Measurements from ENCODE around the gene COLEC12.

The COLEC12 gene

DNA sequence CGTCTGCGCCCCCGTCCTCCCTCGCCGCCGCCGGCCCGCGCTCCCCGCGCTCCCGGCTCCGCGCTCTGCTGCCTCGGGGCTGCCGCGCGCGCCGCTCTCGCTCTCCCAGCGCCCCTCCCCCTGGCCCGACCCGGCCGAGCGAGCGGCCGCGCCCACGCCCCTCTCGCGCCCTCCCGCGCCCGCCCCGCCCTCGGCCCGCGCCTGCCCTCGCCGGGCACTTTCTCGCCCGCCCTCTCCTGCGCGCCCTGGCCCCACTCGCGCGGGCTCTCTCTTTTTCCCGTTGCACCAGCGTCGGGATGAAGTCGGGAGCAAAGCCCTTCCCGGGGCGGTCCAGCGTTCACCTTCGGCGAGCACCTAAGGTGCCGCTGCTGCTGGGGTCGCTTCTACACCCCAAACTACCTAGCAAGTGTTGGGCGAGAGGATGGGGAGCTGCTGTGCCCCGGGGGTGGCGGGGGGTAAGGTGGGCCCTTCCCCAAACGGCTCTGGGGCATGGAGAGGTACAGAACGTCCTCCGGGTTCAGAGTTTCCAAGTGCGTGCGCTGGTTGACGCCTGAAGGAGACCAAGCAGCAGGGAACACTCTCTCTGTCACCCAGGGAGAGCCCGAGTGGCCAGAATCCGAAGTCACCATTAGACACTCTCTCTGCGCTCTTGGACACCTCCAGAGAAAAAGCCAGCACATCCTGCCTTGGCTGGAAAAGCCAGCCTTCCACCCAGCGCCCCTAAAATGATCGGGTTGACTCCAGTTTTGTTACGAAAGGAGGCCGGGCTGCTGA lies at the start of gene COLEC12:
Gene COLEC12 (minus strand): TSS at position 70 of the 774 bp plus-strand sequence. CDS start 187 bp downstream, outside the sequence.
- in situ Hi-C loops (cut with MboI; ENCODE audit: low sequenced_read_pairs): no loop called here

DNA sequence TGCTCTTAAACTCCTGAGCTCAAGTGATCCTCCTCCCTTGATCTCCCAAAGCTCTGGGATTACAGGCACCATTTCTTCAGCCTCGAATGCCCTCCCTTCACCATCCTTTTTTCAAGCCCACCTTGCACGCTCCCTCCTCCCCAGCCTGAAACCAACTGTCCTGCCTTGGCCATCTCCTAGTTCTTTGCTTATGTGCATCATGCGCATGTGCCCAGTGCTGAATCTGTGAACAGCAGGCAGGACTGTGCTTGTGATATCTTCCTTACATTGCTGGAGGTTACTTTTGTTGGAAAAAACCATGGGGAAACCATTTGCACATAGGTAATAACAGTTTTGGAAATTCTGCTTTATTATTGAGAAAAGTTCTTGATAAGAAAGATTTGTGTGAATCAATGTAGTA lies 49.5 kb upstream of the COLEC12 start:
- in situ Hi-C loops (cut with MboI; ENCODE audit: low sequenced_read_pairs): no loop called here

DNA sequence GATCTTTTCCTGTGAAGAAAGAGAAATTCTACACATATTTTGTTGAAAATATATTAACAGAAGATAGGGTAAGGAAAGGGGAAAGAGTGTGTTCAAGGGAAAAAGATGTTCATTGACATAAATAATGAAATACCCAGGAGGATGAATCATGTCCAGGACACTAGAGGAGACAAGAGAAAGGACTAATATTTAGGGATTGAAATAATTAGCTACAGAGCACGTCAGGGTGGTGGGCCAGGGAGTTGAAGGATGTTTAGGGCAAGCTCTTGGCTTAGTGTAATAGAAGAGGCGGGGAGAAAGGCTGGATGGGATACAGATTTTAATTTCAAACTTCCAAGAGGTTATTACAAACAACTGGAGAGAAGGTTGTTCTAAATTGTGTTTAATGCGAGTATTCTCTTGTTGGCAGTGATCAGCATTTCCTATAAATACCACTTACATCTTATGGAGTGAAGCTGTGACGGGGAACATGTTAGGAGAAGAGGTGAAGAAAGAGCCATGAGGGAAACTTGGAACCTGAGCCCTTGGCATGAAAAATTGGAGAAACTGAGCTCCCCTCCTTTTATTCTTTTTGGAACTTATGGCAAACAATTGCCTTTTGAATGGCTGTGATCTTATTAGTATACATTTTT lies 43.1 kb upstream of the COLEC12 start:
- in situ Hi-C loops (cut with MboI; ENCODE audit: low sequenced_read_pairs): no loop called here

DNA sequence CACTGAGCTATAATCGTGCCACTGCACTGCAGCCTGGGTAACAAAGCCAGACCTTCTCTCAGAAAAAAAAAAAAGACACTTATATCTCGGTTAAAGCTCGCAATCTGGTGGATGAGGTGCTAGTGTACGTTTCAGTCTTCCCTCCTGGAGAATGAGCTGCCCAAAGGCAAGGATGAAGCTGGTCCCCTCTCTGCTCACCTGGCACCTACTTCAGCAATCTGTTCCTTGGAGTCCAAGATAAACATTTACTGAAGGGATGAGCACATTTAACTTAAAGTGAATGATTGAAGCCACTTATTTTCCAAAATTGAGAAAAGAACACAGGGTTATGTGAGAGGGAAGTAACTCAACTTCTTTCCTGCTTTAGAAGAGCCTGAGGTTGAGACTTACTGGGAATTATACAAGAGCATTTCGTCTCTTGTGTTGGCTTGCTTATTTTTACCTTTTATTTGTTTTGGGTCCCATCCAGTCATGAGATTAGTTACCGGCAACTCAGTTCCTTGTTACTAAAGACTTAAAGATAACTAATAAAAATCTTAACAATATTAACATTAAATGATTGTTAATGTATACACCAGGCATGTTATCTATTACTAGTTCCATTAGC lies 33.6 kb upstream of the COLEC12 start:
- in situ Hi-C loops (cut with MboI; ENCODE audit: low sequenced_read_pairs): no loop called here

DNA sequence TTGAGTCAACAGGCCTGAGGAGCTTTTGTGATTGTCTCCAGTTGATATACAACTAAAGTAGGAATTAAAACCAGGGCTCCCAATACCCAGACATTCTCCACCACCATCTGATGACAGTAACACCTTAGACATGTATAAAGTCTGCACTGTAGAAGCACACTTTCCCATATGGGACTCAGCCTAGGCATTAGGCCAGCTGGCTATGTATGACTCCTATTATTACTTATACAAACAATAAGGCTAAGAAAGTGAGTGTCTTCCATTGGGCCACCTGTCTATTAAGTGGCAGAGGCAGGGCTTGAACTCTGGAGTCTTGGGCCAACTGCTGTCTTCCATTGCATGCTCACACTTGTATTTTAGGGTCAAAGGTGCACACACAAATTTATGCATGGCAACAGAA lies 32.1 kb upstream of the COLEC12 start:
- in situ Hi-C loops (cut with MboI; ENCODE audit: low sequenced_read_pairs): no loop called here

DNA sequence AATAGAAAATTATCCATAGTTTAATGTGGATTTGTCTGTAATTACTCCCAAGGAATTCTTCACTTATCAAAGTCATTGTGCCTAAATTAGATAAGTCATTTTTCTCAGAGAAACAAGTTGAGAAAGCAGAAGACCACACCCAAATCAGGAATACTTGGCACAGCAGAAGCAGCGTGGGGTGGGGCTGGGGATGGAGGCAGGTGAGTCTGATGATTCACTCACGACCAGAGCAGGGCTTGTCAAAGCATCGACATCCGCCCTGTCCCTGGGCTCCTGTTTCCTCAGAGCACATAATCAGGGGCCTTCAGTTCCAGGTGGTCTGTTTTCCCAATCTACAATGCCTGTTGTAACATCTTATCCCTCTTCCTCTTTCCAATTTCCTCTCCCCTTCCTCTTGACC lies 31.5 kb upstream of the COLEC12 start:
- in situ Hi-C loops (cut with MboI; ENCODE audit: low sequenced_read_pairs): no loop called here

DNA sequence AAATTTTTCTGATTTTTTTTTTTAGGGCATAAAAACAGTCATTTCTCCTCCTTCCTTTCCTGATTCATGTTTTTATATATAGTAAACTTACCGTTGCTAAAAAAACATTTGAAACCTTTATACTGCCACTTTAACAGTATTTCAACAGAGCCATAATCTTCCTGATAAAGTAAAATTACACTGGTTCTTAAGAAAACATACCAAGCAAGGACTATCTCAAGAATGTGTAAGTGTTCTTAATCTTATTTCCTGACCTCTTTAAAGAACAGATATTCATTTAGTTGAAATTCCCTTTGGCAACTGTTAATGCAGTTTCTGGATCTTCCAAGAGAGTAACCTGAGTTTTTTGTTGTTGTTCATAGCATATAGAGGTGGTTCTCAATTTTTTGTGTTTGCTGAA lies 26.6 kb upstream of the COLEC12 start:
- in situ Hi-C loops (cut with MboI; ENCODE audit: low sequenced_read_pairs): no loop called here

DNA sequence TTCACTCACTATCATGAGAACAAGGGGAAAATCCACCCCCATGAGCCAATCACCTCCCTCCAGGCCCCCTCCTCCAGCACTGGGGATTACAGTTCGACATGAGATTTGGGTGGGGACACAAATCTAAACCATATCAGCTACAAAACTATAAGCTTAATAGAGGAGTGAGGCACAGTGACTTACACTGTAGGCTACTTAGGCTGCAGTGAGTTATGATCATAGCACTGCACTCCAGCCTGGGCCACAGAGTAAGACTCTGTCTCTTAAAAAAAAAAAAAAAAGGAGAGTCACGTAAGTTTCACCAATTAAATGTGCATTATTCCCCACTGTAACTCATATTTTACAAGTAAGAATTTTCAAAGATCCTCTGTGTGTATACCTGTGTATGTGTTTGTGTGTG lies 26.2 kb upstream of the COLEC12 start:
- in situ Hi-C loops (cut with MboI; ENCODE audit: low sequenced_read_pairs): no loop called here

DNA sequence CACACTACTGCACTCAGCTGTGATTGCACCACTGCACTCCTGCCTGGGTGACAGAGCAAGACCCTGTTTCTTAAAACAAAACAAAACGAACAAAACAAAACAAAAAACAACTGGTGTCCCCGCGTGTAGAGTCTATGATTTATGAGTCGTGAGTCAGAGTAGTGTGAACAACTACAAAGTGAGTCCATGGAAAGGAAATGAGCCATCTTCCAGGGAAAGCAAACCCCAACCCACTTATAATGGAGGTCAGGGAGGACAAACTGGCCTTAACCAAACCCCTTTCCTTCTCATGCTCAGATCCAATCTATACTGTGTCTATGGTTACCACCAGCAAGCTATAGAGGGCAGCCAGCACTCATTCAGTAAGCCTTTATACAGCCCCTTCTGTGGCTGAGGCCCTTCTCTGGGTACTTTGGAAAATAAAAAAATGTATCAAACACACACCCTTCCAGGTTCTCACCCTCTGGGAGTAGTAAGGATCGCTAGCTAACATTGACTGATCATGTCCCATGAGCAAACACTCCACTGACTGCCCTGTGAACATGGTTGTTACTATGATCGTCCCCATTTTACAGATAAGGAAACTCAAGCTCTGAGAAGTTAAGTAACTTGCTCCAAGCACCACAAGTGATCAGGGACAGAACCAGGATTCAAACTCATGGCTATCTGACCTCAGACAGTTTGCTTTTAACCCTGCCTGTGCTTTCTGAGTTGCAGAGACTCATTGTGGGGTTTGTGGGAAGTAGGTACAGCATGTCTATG lies 24.7 kb upstream of the COLEC12 start:
- in situ Hi-C loops (cut with MboI; ENCODE audit: low sequenced_read_pairs): no loop called here

DNA sequence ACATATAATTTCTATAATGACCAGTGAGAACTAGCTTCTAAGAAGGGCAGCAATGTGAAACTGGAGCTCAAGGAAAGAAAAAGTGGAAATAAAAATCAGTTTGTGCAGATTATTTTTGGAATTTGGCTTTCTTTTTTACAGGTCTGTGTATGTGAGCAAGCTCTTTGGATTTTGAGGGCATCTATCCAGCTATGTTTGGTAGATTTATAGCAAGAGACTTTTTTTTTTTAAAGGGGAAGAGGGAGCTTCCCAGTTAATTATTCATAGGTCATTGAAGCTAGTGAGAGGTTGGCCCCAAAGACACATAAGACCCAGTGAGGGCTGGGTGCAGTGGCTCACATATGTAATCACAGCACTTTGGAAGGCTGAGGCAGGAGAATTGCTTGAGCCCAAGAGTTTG lies 24.0 kb upstream of the COLEC12 start:
- in situ Hi-C loops (cut with MboI; ENCODE audit: low sequenced_read_pairs): no loop called here

DNA sequence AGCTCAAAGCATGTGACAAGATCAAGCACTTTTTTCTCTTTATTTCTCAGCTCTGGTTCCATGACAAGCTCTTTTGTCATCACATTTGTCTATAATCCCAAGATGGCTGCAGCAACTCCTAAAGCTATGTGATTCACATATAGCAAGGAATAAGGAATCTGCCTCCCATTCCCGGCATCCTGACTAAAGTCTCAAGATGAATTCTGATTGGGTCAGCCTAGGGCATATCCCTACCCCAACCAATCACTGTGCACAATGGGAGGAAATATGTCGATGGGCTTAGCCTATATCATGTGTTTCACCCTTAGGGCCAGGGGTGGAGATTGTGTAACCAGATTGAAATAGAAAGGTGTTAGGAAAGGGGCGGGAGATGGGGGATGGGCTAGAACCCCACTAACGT lies 23.1 kb upstream of the COLEC12 start:
- in situ Hi-C loops (cut with MboI; ENCODE audit: low sequenced_read_pairs): no loop called here

DNA sequence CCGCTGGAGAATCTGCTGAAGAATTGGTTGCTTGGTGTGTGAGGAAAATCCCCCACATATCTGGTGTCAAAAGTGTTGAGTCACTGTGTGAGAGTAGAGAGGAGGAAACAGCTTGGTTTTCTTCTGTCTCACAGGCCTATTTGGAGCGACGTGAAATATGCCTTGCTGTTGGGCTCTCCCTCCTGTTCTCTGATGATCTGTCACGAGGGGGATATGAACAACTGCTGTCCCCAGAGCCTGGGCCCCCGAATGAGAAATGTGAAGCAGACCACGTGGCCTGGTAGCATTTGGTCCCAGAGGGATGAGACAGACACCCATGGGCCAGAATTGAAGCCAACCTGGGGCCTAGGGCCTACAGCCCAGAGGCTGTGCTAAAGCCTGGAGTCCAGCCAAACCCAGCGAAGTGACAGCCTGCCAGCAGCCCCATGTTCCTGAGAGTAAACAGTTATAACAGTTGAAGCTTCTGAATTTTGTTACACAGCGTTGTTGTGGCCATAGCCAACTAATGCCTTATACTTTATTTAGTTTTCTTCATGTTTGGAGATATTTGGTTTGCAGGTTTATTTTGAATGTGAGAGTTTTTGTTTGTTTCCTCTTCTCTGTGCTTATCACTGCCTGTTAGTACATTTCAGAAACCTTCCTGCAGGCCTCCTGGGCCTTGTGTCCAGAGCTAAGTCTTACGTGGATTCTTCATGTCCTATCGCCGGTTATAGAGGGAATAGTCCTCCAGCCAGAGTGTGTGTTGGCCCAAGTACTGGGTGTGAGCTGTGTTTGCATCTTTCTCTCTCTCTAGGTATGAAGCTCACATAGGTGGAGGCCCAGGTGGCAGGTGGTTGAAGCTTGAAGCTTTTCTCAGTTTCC lies 18.7 kb upstream of the COLEC12 start:
- in situ Hi-C loops (cut with MboI; ENCODE audit: low sequenced_read_pairs): no loop called here

DNA sequence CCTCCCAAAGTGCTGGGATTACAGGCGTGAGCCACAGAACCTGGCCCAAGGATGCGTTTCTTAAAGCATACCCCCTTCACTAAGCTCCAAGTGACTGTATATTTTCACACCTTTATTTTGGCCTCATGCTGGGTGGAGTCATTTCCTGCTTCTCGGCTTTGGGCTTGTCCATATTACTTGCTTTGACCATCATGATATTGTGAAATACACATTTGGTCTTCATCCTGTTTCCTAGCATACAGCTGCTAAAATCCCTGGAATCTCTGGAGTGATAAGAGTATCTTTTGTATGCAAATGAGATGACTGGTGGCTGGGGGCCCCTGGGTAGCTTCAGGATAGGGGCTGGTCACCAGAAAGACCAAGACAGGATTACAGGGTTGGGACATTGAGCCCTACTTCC lies 17.6 kb upstream of the COLEC12 start:
- in situ Hi-C loops (cut with MboI; ENCODE audit: low sequenced_read_pairs): no loop called here

DNA sequence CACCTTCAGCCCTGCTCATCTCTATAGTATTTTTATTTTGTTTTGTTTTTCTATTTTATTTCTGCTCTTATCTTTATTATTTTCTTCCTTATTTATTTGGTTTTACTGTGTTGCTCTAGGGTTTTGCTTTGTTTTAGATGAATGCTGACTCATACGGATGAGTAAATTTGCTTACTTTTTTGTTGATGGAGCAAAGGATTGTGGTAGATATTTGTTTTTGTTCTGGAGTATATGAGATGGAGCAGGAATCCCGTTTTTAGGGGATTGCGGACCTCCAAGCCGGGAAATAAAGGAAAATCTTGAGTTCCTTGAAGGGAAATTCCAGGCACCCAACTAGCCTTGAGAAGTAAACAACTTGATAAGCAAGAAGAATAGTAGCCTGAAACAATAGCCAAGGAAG lies 15.3 kb upstream of the COLEC12 start:
- in situ Hi-C loops (cut with MboI; ENCODE audit: low sequenced_read_pairs): no loop called here

DNA sequence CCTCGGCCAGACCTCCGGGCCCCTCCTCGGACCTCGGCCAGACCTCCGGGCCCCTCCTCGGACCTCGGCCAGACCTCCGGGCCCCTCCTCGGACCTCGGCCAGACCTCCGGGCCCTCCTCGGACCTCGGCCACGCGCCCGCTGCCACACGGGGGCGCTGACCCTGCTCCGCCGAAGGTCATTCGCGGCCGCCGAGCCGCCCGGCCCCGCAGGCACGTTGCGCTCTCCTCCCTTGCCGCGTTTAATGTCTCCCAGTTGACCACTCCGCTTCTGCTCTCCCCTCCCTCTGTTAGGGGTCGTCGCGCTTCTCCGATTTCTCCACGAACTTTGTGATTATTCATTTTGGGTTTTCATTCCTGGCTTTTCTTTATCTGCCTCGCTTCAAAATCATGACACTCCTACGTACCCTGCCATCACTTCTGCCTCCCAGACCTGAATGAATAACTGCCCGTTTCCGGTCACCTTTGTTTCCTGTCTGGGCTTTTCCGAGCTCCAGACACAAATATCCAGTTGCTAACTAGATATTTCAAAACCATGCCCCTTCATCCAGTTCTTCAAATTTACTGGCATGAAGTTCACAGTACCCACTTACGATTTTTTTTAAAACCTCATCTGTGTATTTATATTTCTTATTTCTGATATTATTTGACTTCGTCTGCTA lies 14.8 kb upstream of the COLEC12 start:
- in situ Hi-C loops (cut with MboI; ENCODE audit: low sequenced_read_pairs): no loop called here

DNA sequence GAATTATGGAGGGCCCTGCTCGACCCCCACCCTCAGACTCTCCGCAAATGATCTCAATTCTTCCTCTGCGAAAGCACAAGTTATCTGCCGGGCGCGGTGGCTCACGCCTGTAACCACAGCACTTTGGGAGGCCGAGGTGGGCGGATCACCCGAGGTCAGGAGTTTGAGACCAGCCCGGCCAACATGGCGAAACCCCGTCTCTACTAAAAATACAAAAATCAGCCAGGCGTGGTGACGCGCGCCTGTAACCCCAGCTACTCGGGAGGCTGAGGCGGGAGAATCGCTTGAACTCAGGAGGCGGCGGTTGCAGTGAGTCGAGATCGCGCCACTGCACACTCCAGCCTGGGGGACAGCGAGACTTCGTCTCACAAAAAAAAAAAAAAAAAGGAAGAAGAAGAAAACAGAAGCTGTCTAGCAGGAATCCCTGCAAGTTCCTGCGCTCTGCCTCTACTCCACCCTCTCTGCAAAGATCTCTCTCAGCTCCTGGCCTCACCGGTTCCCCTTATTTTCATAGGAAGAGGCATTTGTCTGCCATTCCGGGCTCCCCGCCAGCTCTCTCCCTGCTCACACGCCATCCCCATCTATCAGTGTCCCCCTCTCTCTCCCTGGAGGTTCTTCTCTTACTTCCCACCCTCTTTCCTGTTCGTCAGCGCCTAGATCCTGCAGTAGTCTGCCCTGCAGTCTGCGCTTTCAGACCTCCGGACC lies 13.5 kb upstream of the COLEC12 start:
- in situ Hi-C loops (cut with MboI; ENCODE audit: low sequenced_read_pairs): no loop called here

DNA sequence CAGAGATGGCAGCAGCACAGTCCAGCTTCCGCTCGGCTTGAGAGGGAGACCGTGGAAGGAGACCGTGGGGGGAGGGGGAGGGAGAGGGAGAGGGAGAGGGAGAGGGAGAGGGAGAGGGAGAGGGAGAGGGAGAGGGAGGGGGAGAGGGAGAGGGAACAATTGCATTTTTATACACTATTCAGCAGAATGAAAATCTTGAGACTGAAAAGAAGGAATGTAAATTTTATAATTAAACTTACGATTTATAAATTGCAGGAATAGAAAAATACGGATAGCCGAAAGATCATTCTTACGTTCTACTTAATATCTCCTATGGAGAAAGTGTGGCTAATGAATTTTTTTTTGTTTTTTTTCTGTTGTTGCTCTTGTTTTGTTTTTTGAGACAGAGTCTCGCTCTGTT lies 12.5 kb upstream of the COLEC12 start:
- in situ Hi-C loops (cut with MboI; ENCODE audit: low sequenced_read_pairs): no loop called here

DNA sequence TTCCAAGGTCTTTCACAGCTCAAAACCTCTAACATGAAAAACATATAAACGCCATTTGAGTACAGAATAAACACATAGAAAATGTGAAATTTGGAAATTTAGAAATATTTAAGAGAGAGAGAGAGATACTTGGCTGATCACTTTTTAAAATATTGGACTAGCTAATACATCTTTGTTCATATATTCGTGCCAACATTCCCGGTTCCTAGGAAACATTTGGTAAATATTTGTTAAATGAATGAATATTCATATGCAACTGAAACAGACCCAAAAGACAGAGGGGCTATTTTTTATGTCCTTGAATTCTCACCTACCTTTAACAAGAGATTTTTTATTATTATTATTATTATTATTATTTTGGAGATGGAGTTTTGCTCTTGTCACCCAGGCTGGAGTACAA lies 8.3 kb upstream of the COLEC12 start:
- in situ Hi-C loops (cut with MboI; ENCODE audit: low sequenced_read_pairs): no loop called here

DNA sequence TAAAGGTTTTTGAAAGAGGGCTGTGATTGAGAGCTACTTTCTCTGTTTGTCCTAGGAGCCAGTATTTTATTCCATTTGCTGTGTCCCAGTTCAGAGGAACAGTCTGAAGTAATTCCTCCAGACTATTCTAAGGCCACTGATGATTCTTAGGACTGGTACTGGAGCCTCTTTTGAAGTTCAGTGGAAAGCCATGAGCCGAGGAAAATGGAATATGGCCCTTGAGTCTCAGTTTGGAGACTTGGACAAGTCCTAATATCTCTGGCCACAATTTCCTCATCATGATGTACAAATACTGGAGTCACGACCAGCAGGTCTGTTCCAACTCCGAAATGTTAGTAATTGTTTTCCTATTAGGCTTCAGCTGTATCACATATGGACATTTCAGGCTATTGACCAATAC lies 7.1 kb upstream of the COLEC12 start:
- in situ Hi-C loops (cut with MboI; ENCODE audit: low sequenced_read_pairs): no loop called here

DNA sequence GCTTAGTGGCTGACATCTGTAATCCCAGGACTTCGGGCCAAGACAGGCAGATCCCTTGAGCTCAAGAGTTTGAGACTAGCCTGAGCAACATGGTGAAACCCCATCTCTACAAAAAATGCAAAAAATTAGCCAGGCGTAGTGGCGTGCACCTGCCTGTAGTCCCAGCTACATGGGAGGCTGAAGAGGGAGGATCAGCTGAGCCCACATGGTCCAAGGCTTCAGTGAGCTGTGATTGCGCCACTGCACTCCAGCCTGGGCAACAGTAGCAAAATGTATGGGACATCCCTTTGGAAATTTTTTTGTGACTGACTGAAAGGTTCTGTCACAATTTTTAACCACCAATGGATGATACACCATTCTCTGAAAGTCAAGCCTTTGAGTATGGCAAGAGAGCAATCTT lies 6.3 kb upstream of the COLEC12 start:
- in situ Hi-C loops (cut with MboI; ENCODE audit: low sequenced_read_pairs): no loop called here
